Natural killer cell (primary cell): ENCODE results near the gene AADACL4. TPM values are rescaled to one million over a fixed set of nuclear protein-coding genes. Genes with fewer than 3 reads are reported as not detected.

Experiments
- ATAC-seq, 3 donors: fragments of 150-1000 bp in 2 of 3; fragments of 200-7000 bp in 1 of 3; cut with Tn5 transposase; 1 replicate in 1 of 3; 2 replicates in 2 of 3; pipeline ENCODE4 v1.10.0; 2021; ENCODE audit warnings: mild to moderate bottlenecking in 2 of 3, moderate library complexity in 2 of 3
- DNase-seq, 2 donors: peaks; one replicate each; pipeline versions ENCODE4 v3.0.0 to v3.0.0-alpha.2; 2013 to 2021; ENCODE audit warnings: mixed read lengths in 1 of 2
- H3K27ac ChIP-seq: one replicate; pipeline ENCODE4 v1.5.1; 2013; ENCODE audit warnings: mild to moderate bottlenecking, low read length
- H3K27me3 ChIP-seq: one replicate; pipeline ENCODE4 v1.6.1; 2013; ENCODE audit warnings: low read length; ENCODE audit not compliant: control insufficient read depth, insufficient read depth
- H3K36me3 ChIP-seq: one replicate; pipeline ENCODE4 v1.6.1; 2013; ENCODE audit warnings: low read length; ENCODE audit not compliant: control insufficient read depth, insufficient read depth
- H3K4me1 ChIP-seq: one replicate; pipeline ENCODE4 v1.6.1; 2013; ENCODE audit warnings: low read length; ENCODE audit not compliant: control insufficient read depth, insufficient read depth
- H3K4me3 ChIP-seq: one replicate; pipeline ENCODE4 v1.5.1; 2013; ENCODE audit warnings: low read length
- H3K9me3 ChIP-seq: one replicate; pipeline ENCODE4 v1.6.1; 2013; ENCODE audit warnings: low read length; ENCODE audit not compliant: control insufficient read depth, insufficient read depth
- H3K27ac Mint-ChIP-seq, 2 donors: one replicate each; pipeline ENCODE4 v1.8.0; 2022; ENCODE audit warnings: mild to moderate bottlenecking in 2 of 2, mixed read lengths in 2 of 2, moderate library complexity in 1 of 2
- H3K27me3 Mint-ChIP-seq, 2 donors: one replicate each; pipeline ENCODE4 v1.8.0; 2022; ENCODE audit warnings: low read depth in 2 of 2, mixed read lengths in 2 of 2
- H3K36me3 Mint-ChIP-seq: one replicate; pipeline ENCODE4 v1.8.0; 2022; ENCODE audit warnings: mixed read lengths
- H3K4me1 Mint-ChIP-seq, 2 donors: one replicate each; pipeline ENCODE4 v1.8.0; 2022; ENCODE audit warnings: mixed read lengths in 2 of 2
- H3K4me3 Mint-ChIP-seq: one replicate; pipeline ENCODE4 v1.8.0; 2022; ENCODE audit warnings: mild to moderate bottlenecking, moderate library complexity, mixed read lengths
- H3K9me3 Mint-ChIP-seq, 2 donors: one replicate each; pipeline ENCODE4 v1.8.0; 2022; ENCODE audit warnings: mixed read lengths in 2 of 2
- CTCF ChIP-seq: fragments of 200-600 bp; IDR thresholded peaks from one replicate; pipeline ENCODE4 v1.8.0; 2022; ENCODE audit warnings: antibody characterized with exemption
- WGBS: methylation state at CpG from one replicate; pipeline ENCODE4 v1.1.7; 2013; ENCODE audit warnings: missing lambda C conversion rate; ENCODE audit not compliant: insufficient coverage; 5-methylcytosine and 5-hydroxymethylcytosine counted together
- intact Hi-C: fragments of 100-400 bp; cut with micrococcal nuclease; formaldehyde crosslinking; loops from one replicate; pipeline ENCODE4 v1.14.2; 2022
- total RNA-seq, 4 donors: library from RNA; stranded (reverse); fragments of 120-200 nt in 1 of 4; gene quantifications; one replicate each; pipeline versions ENCODE4 v1.2.3 to v1.2.4, GENCODE V29; 2013 to 2022

Gene AADACL4
- total RNA-seq, 3 donors from 2014 or later (not counting 1 experiment from before 2014, with no cell fraction given), result not detected

- Histone ChIP-seq H3K4me1 (peaks cover 73% of the 10 kb centered on the region), H3K27ac (no peak overlapping the region), H3K4me3 (no peak overlapping the region), H3K27me3 (no peaks in the 10 kb centered on the region), H3K9me3 (no peaks in the 10 kb centered on the region), H3K36me3 (peaks cover 3% of the 10 kb centered on the region)
- no peaks in the 10 kb centered on the region for H3K9me3 Mint-ChIP-seq
- peaks cover 67 to 79% of the 10 kb centered on the region in 2 donors for H3K4me1 Mint-ChIP-seq
- no peak for TF ChIP-seq CTCF
- ATAC-seq (no peak), DNase-seq (no peak)
- peak overlapping the region; percentile 86 to 90 for H3K27ac Mint-ChIP-seq
- WGBS, result 94% methylated on average over 6 of the region's 6 CpGs
- H3K4me3 Mint-ChIP-seq, result no peak overlapping the region
- intact Hi-C loops, result no loop called here
- H3K36me3 Mint-ChIP-seq, result no peaks in the 10 kb centered on the region
- no peaks in the 10 kb centered on the region for H3K27me3 Mint-ChIP-seq
Observed at GRCh38 chr1:12598974-12599373, 44.9 kb upstream of the AADACL4 start.

- Mint-ChIP-seq H3K4me3 (peak overlapping the region; percentile 40), H3K4me1 (peaks cover 67 to 79% of the 10 kb centered on the region in 2 donors), H3K36me3 (no peaks in the 10 kb centered on the region), H3K9me3 (no peaks in the 10 kb centered on the region), H3K27ac (peak overlapping the region; percentile 86 to 90), H3K27me3 (no peaks in the 10 kb centered on the region)
- peaks cover 74% of the 10 kb centered on the region for H3K4me1 ChIP-seq
- 72% methylated on average over 5 of the region's 5 CpGs for WGBS
- intact Hi-C loops, result loop anchor here (5.0 kb wide), 1 partner anchor 127 kb away; no protein-coding TSS in a partner anchor
- H3K4me3 ChIP-seq, result no peak overlapping the region
- H3K9me3 ChIP-seq, result no peaks in the 10 kb centered on the region
- H3K36me3 ChIP-seq, result peaks cover 3% of the 10 kb centered on the region
- no peak for DNase-seq
- TF ChIP-seq CTCF, result no peak
- no peaks in the 10 kb centered on the region for H3K27me3 ChIP-seq
- no peak overlapping the region for H3K27ac ChIP-seq
- no peak for ATAC-seq
Observed at GRCh38 chr1:12599657-12600056, 44.2 kb upstream of the AADACL4 start.

GRCh38 chr1:12600335-12600734 is 43.5 kb upstream of the AADACL4 start:
- intact Hi-C loops, result loop anchor here (5.0 kb wide), 1 partner anchor 128 kb away; no protein-coding TSS in a partner anchor
- Histone ChIP-seq H3K4me3 (no peak overlapping the region), H3K27ac (no peak overlapping the region), H3K27me3 (no peaks in the 10 kb centered on the region), H3K4me1 (peaks cover 72% of the 10 kb centered on the region), H3K9me3 (no peaks in the 10 kb centered on the region), H3K36me3 (peaks cover 3% of the 10 kb centered on the region)
- DNase-seq (no peak), ATAC-seq (no peak)
- Mint-ChIP-seq H3K36me3 (no peaks in the 10 kb centered on the region), H3K4me1 (peaks cover 64 to 82% of the 10 kb centered on the region in 2 donors), H3K9me3 (no peaks in the 10 kb centered on the region), H3K4me3 (peak overlapping the region; percentile 9), H3K27ac (peak overlapping the region; percentile 90 to 95), H3K27me3 (no peaks in the 10 kb centered on the region)
- TF ChIP-seq CTCF, result no peak
- WGBS, result 75% methylated on average over 7 of the region's 7 CpGs
